HepG2 (cell line): ENCODE results near the gene SPAG9. TPM values are rescaled to one million over a fixed set of nuclear protein-coding genes. Genes with fewer than 3 reads are reported as not detected.

Experiments
- AGO1 ChIP-seq: fragments of 200-400 bp; formaldehyde crosslinking; IDR thresholded peaks from 2 replicates; pipeline ENCODE4 v1.6.1; 2017; ENCODE audit warnings: mild to moderate bottlenecking, low read depth, low read length, moderate library complexity; ENCODE audit not compliant: poor library complexity, severe bottlenecking
- ARID5B ChIP-seq: IDR thresholded peaks from 2 replicates; pipeline ENCODE4 v1.4.0; 2020; ENCODE audit warnings: mild to moderate bottlenecking, missing genetic modification reagents
- CEBPG ChIP-seq: IDR thresholded peaks from 2 replicates; pipeline ENCODE4 v1.6.1; 2016
- FOXM1 ChIP-seq: sonication (generic); formaldehyde crosslinking; IDR thresholded peaks from 2 replicates; pipeline ENCODE4 v1.5.0; 2020; ENCODE audit warnings: missing genetic modification reagents
- HMG20A ChIP-seq: IDR thresholded peaks from 2 replicates; pipeline ENCODE4 v1.6.1; 2016; ENCODE audit warnings: borderline replicate concordance
- HNF4A ChIP-seq: sonication (generic); formaldehyde crosslinking; IDR thresholded peaks from 2 replicates; pipeline ENCODE4 v1.4.0; 2020; ENCODE audit warnings: missing genetic modification reagents
- KDM5A ChIP-seq: fragments of 200-600 bp; sonication (generic); IDR thresholded peaks from 2 replicates; pipeline ENCODE4 v1.7.0; 2018; ENCODE audit warnings: antibody characterized with exemption, mild to moderate bottlenecking, low read length, borderline replicate concordance
- U2AF1 ChIP-seq: fragments of 200-400 bp; formaldehyde crosslinking; optimal IDR thresholded peaks from 2 replicates; pipeline ENCODE3; 2017; ENCODE audit warnings: mild to moderate bottlenecking, low read depth, low read length
- ZBTB4 ChIP-seq: sonication (generic); formaldehyde crosslinking; IDR thresholded peaks from 2 replicates; pipeline ENCODE4 v1.4.0; 2020; ENCODE audit warnings: missing genetic modification reagents, mild to moderate bottlenecking, borderline replicate concordance
- ZBTB8A ChIP-seq: sonication (generic); formaldehyde crosslinking; IDR thresholded peaks from 2 replicates; pipeline ENCODE4 v1.4.0; 2020; ENCODE audit warnings: mild to moderate bottlenecking, low read depth, missing genetic modification reagents, borderline replicate concordance
- ZNF331 ChIP-seq: sonication (generic); formaldehyde crosslinking; IDR thresholded peaks from 2 replicates; pipeline ENCODE4 v1.4.0; 2020; ENCODE audit warnings: missing genetic modification reagents
- ZNF569 ChIP-seq: sonication (generic); formaldehyde crosslinking; IDR thresholded peaks from 2 replicates; pipeline ENCODE4 v1.5.0; 2020; ENCODE audit warnings: mild to moderate bottlenecking, missing genetic modification reagents, moderate library complexity, borderline replicate concordance
- ZNF749 ChIP-seq: sonication (generic); formaldehyde crosslinking; IDR thresholded peaks from 2 replicates; pipeline ENCODE4 v1.8.0; 2022; ENCODE audit warnings: mild to moderate bottlenecking, missing genetic modification reagents, moderate library complexity, borderline replicate concordance
- ZNF770 ChIP-seq: sonication (generic); formaldehyde crosslinking; IDR thresholded peaks from 2 replicates; pipeline ENCODE4 v1.5.0; 2020; ENCODE audit warnings: mild to moderate bottlenecking, missing genetic modification reagents
- polyA plus RNA-seq, 8 experiments: library from polyadenylated mRNA; depleted of rRNA in 3 of 8; stranded (reverse) in 7 of 8; unstranded in 1 of 8; fragments of >200 nt; fragmentation: Illumina TruSeq in 4 of 8; extraction: Trizol in 4 of 8; gene quantifications; 2 replicates each; pipeline versions ENCODE4 v1.2.1 to v1.2.3, GENCODE V29; 2011 to 2016; ENCODE audit warnings: low read depth in 4 of 8, missing spikeins in 1 of 8, mixed read lengths in 1 of 8; ENCODE audit not compliant: insufficient read depth in 1 of 8
- total RNA-seq, 5 experiments: library from RNA; depleted of rRNA; stranded (reverse); fragments of >200 nt; fragmentation: Illumina TruSeq; extraction: Trizol; gene quantifications; 2 replicates each; pipeline ENCODE4 v1.2.3, GENCODE V29; 2016; ENCODE audit warnings: low read depth in 1 of 5
- TF ChIP-seq, protein P1 (sequence below): sonication (generic); formaldehyde crosslinking; IDR thresholded peaks from 2 replicates; pipeline ENCODE4 v1.8.0; 2022; ENCODE audit warnings: mild to moderate bottlenecking, missing genetic modification reagents; ENCODE audit not compliant: insufficient replicate concordance
- TF ChIP-seq, protein P2 (sequence below): sonication (generic); formaldehyde crosslinking; IDR thresholded peaks from 2 replicates; pipeline ENCODE4 v1.8.0; 2022; ENCODE audit warnings: missing genetic modification reagents, mild to moderate bottlenecking, borderline replicate concordance

The SPAG9 gene
- total and polyA plus RNA-seq, 2 of the 13 experiments (the other 11 are each of a cell fraction or from before 2014, with no cell fraction given), result 43.2 to 78.6 TPM

DNA sequence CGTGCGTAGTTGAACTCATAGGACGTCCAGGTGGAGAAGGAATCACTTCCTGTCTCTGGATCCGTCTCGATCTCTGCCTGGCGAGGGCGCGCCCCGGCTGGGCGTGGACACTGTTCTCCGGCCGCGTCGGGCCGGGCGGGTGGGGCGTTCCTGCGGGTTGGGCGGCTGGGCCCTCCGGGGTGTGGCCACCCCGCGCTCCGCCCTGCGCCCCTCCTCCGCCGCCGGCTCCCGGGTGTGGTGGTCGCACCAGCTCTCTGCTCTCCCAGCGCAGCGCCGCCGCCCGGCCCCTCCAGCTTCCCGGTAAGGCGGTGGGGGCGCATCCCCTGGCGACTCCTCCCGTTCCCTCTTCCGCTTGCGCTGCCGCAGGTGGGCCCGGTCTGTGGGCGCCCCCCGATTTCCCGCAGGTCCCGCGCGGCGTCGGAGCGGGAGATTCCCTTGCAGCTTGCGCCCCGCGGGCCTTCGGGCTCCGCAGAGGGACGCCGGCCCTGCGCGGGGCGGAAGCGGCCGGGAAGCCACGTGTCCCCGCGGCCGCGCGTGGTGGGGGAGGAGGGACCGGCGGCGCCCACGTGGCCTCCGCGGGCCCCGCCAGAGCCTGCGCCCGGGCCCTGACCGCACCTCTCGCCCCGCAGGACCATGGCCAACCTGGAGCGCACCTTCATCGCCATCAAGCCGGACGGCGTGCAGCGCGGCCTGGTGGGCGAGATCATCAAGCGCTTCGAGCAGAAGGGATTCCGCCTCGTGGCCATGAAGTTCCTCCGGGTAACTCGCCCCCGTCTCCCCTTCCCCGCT, 45.7 kb upstream of the SPAG9 start, which contains the start of gene NME2 (continued):
- TF ChIP-seq, protein P1, sequence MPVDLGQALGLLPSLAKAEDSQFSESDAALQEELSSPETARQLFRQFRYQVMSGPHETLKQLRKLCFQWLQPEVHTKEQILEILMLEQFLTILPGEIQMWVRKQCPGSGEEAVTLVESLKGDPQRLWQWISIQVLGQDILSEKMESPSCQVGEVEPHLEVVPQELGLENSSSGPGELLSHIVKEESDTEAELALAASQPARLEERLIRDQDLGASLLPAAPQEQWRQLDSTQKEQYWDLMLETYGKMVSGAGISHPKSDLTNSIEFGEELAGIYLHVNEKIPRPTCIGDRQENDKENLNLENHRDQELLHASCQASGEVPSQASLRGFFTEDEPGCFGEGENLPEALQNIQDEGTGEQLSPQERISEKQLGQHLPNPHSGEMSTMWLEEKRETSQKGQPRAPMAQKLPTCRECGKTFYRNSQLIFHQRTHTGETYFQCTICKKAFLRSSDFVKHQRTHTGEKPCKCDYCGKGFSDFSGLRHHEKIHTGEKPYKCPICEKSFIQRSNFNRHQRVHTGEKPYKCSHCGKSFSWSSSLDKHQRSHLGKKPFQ (CRISPR knock-in tag), result peak; percentile 3
- no peak for TF ChIP-seq U2AF1
- peak; percentile 76 for TF ChIP-seq AGO1
- no peak for TF ChIP-seq KDM5A
- TF ChIP-seq ZNF569 (CRISPR knock-in tag), result no peak
- TF ChIP-seq ZNF331 (CRISPR knock-in tag), result peak; percentile 34
- no peak; the same call in 1 of the 2 replicates for TF ChIP-seq ZNF749
- no peak for TF ChIP-seq ZNF770
- no peak for TF ChIP-seq ZBTB4 (CRISPR knock-in tag)
- TF ChIP-seq, protein P2, sequence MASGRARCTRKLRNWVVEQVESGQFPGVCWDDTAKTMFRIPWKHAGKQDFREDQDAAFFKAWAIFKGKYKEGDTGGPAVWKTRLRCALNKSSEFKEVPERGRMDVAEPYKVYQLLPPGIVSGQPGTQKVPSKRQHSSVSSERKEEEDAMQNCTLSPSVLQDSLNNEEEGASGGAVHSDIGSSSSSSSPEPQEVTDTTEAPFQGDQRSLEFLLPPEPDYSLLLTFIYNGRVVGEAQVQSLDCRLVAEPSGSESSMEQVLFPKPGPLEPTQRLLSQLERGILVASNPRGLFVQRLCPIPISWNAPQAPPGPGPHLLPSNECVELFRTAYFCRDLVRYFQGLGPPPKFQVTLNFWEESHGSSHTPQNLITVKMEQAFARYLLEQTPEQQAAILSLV (CRISPR knock-in tag), result peak; percentile 52; the same call in 1 of the 2 replicates
- no peak for TF ChIP-seq HMG20A (CRISPR knock-in tag)
- no peak for TF ChIP-seq FOXM1 (CRISPR knock-in tag)
- peak; percentile 1; the same call in 1 of the 2 replicates for TF ChIP-seq HNF4A
- no peak for TF ChIP-seq CEBPG (CRISPR knock-in tag)
- no peak for TF ChIP-seq ZBTB8A (CRISPR knock-in tag)
- peak; percentile 17 for TF ChIP-seq ARID5B (CRISPR knock-in tag)
